ENCODE results near the gene MMEL1.

Gene MMEL1

DNA sequence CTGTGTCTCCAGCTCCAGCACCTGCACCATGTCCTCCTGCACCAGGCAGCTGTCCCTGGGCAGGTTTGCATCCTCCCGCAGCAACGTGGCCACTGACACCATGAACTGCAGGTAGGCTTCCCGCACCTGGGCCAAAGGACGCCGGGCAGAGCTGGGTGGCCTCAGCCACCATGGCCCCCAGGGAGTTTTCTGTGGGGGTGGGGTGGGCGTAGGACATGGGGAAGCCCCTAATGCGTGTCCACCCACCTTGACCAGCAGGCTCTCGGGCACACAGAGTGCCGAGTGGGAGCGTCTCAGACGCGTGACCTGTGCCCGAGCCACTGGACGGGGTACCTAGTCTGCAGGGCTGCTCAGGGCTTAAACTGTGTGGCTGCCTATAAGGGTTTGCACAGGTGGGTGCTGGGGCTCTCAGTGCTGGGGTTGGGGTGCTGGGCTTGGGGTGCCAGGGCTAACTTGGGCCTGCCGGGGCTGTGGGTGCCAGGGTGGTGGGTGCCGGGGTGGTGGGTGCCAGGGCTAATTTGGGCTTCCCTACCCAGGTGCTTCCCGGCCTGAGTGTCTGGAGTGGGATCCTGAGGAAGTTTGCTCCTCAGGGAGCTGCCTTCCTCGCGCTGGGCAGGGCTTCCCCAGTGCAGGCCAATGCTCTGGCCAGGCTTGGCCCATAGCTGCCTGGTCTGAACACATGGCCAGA is 28.5 kb downstream of the MMEL1 start:
- DNase-seq (ENCODE audit: low read depth), result no peak
- TF ChIP-seq, protein P1, sequence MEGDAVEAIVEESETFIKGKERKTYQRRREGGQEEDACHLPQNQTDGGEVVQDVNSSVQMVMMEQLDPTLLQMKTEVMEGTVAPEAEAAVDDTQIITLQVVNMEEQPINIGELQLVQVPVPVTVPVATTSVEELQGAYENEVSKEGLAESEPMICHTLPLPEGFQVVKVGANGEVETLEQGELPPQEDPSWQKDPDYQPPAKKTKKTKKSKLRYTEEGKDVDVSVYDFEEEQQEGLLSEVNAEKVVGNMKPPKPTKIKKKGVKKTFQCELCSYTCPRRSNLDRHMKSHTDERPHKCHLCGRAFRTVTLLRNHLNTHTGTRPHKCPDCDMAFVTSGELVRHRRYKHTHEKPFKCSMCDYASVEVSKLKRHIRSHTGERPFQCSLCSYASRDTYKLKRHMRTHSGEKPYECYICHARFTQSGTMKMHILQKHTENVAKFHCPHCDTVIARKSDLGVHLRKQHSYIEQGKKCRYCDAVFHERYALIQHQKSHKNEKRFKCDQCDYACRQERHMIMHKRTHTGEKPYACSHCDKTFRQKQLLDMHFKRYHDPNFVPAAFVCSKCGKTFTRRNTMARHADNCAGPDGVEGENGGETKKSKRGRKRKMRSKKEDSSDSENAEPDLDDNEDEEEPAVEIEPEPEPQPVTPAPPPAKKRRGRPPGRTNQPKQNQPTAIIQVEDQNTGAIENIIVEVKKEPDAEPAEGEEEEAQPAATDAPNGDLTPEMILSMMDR (conservative IDR thresholded peaks at IDR 0.05; ENCODE audit: low read depth, low read length), result no peak
- no peak overlapping the region for H3K4me3 ChIP-seq (ENCODE audit: low read depth, low read length)

DNA sequence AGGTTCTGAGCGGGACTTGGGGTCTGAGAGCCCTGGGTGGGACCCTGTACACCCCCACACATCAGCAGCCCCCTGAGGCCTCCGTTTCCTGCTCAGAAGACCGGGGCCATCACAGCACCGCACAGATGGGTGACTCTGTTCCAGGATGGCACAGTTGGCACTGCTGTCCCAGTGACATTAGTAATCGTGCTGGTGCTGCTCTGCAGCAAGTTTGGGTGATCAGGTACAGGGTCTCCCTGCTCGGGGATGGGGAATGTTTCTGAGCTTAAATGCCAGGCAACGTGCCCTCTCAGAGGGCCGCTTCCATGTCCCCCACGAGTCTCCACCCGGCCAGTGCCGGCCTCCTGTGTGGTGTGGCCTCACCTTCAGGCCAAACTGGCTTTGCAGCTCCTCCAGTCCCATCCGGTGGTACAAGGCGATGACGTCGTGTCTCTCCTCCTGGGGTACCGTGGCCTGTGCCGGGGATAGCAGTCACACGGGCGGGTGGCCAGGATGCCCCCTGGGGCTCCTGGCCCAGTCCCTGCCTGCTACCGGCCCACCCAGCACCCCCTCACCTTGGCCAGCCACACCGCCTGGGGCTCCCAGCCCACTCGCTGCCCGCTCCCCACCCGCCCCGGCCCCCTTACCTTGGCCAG is 29.2 kb downstream of the MMEL1 start:
- TF ChIP-seq, protein P1 (conservative IDR thresholded peaks at IDR 0.05; ENCODE audit: low read depth, low read length), result no peak

DNA sequence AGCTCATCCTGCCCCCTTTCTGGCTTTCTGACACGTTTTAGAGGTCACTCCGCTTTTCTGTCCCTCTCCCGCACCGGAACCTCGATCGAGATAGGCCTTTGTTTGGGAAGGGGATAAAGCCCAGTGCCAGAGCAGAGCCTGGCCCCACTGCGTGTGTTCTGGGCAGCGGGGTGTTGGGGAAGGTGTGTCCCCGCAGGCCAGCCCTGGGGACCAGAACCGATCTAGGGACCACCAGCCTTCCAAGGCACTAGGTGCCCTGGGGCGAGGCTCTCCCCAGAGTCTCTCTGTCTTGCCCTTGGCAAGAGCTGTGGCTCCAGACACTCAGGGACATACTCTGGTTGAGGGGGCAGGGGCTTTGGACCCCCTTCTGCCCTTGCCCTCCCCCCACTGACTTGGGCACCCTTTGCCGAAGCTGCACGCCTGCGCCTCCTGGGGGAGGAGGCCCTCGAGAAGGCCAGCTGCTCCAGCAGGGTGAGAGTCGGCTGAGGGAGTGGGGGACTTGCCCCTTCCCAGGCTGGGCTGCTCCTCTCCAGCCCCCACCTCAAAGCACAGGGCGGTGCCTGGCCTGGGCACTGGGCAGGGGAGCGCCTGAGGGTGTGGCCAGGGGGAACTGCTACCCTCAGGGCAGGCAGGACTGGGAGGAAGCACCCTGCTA is 29.8 kb downstream of the MMEL1 start:
- DNase-seq (ENCODE audit: low read depth), result no peak
- TF ChIP-seq, protein P1 (conservative IDR thresholded peaks at IDR 0.05; ENCODE audit: low read depth, low read length), result no peak
- H3K4me3 ChIP-seq (ENCODE audit: low read depth, low read length), result no peak overlapping the region

More for the DNA sequence above, 29.2 kb downstream of the MMEL1 start:
- no peak for DNase-seq (ENCODE audit: low read depth)
- no peak overlapping the region for H3K4me3 ChIP-seq (ENCODE audit: low read depth, low read length)

DNA sequence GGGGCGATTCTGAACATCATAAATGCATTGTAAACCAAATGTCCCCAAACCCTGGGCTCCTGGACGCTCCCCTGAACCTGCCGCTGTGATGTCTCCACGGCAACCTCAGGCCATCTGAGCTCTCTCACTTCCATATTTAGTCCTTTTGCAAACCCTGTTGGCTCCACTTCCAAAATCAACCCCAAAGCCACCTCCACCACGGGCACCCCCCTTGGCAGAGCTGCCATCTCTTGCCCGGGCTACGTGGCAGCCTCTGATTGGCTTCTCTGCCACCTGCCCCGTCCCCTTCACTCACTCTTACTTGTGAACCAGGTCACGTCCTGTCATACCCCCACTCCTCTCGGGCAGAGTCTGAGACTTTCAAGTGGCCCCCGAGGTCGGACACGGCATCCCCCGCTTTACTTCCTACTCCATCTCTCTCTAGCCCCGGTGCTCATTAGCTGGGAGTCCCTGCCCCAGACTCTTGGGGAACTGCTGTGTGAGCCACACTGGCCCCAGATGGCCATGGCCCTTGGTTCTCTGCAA is 30.4 kb downstream of the MMEL1 start:
- TF ChIP-seq, protein P1 (conservative IDR thresholded peaks at IDR 0.05; ENCODE audit: low read depth, low read length), result no peak
- no peak overlapping the region for H3K4me3 ChIP-seq (ENCODE audit: low read depth, low read length)
- no peak for DNase-seq (ENCODE audit: low read depth)

DNA sequence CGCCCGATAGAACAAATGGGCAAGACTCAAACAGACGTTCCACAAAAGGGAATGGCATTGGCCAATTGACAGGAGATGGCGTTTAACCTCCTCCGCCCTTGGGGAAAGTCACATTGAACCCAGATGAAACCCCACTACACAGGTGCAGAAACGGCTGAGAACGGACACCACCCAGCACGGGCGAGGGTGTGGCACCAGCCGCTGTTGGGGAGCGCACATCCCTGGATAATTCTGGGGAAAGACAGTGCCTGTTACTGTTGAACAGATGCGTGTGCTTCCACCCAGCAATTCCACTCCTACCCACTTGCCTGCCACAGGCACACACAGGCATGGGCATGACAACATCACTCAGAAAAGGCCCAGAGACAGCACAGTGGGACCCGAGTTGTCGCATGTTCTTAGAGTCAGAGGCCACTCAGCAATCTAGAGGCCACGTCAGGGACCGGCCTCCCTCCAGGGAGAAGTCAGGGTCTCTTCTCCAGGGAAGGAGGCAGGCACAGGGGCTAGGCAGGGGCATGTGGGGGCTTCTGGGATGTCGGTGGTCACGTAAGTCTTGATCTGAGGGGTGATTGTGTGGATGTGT is 31.0 kb downstream of the MMEL1 start:
- TF ChIP-seq, protein P1 (conservative IDR thresholded peaks at IDR 0.05; ENCODE audit: low read depth, low read length), result no peak
- no peak overlapping the region for H3K4me3 ChIP-seq (ENCODE audit: low read depth, low read length)
- no peak for DNase-seq (ENCODE audit: low read depth)

DNA sequence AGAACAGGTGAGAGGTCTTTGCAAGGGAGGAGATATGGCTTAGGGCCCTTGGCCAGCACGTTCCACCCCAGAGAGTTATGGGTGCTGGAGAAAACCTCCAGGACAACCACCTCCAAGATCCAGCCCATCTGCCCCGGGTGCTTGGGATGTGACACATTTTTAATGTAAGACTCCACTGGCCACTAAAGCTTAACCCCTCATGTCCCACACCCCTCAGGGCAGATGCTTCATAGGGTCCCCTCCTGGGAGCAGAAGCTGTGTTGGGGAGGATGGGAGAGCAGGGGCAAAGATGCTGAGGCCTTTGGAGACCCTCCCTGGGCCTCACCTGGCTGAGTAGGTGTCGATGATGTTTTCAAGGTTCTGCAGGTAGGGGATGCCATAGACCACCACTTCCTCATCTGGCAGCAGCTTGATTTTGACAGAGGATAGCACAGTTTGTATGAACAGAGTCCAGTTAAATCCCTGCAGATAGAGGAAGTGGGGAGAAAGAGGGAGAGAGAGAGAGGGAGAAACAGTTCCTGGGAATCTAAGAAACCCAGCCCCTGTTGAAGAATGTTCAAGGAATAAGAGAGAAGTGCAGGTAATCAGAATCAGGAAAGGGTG is 34.4 kb downstream of the MMEL1 start:
- TF ChIP-seq, protein P1 (conservative IDR thresholded peaks at IDR 0.05; ENCODE audit: low read depth, low read length), result no peak
- DNase-seq (ENCODE audit: low read depth), result no peak
- no peak overlapping the region for H3K4me3 ChIP-seq (ENCODE audit: low read depth, low read length)

Measured in choroid plexus epithelial cell (primary cell).